ENCODE data around the gene ROGDI. TPM values are rescaled to one million over a fixed set of nuclear protein-coding genes. Genes with fewer than 3 reads are reported as not detected.

ROGDI gene
- total and polyA plus RNA-seq, 12 donors = 32.4 to 194 (median 81.7) TPM

DNA sequence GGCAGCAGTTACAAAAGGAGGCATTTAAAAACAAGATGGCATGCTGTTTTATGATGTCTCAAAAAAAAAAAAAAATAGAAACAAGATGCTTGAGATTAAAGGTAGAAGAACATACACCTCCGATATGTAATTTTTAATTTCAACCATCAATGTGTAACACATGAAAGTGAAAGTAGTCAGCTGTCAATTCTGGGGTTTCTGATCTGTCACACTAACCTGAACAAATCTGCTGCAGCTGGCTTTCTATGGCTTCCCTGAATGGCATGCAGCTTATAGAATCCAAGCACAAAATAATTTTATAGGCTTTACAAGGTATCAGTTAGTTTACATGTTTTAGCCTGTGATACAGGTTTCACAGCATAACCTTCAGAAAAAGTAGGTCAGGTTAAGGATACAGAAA, 31.2 kb upstream of the ROGDI start:
- Histone ChIP-seq H3K27me3 (no peaks in the 10 kb centered on the region), H3K27ac (no peak overlapping the region), H3K9me3 (replicated peaks in 1 of 3) (no peaks in the 10 kb centered on the region), H3K4me3 (no peak overlapping the region), H3K36me3 (replicated peaks in 1 of 2) (peaks cover 0 to 49% of the 10 kb centered on the region in 2 donors), H3K4me1 (replicated peaks in 1 of 2) (peaks cover 0 to 9% of the 10 kb centered on the region in 2 donors)
- no peak for DNase-seq
- WGBS, 4 donors = 86 to 93% (median 90%) methylated on average over 1 of the region's 1 CpG
- TF ChIP-seq, protein P1, sequence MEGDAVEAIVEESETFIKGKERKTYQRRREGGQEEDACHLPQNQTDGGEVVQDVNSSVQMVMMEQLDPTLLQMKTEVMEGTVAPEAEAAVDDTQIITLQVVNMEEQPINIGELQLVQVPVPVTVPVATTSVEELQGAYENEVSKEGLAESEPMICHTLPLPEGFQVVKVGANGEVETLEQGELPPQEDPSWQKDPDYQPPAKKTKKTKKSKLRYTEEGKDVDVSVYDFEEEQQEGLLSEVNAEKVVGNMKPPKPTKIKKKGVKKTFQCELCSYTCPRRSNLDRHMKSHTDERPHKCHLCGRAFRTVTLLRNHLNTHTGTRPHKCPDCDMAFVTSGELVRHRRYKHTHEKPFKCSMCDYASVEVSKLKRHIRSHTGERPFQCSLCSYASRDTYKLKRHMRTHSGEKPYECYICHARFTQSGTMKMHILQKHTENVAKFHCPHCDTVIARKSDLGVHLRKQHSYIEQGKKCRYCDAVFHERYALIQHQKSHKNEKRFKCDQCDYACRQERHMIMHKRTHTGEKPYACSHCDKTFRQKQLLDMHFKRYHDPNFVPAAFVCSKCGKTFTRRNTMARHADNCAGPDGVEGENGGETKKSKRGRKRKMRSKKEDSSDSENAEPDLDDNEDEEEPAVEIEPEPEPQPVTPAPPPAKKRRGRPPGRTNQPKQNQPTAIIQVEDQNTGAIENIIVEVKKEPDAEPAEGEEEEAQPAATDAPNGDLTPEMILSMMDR (IDR thresholded peaks at IDR 0.05) = no peak
- intact Hi-C loops (cut with DNase I) = no loop called here

DNA sequence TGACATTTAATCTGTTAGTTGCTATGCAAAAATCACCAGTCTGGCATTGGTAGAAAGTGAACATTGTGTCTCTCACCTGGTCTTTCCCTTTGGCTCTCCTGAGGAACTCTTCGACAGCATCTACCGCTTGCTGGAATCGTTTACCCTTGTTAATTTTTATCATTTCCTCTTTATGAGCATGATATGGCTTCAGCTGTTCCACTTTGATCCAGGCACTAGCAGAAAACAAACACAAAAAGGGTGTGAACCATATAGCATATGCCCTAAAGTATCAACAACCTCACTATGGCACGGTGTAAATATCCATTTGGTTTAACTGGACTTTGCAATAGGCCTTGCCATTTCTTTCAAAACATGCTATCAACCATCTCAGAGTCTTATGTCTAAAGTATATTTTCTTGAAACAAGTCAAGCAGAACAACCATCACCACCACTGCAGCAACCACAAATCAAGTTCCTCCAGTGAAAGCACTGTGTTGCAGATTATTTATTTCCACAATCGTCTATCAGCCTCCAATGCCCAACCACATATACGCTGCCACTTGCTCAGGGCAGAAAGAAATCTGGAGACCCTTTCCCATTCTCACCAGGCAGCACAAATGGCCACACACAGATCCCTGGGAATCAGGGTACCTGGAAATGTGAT, 30.4 kb upstream of the ROGDI start:
- Histone ChIP-seq H3K27me3 (no peaks in the 10 kb centered on the region), H3K4me1 (replicated peaks in 1 of 2) (peaks cover 0 to 9% of the 10 kb centered on the region in 2 donors), H3K4me3 (no peak overlapping the region), H3K27ac (no peak overlapping the region), H3K36me3 (replicated peaks in 1 of 2) (peaks cover 0 to 50% of the 10 kb centered on the region in 2 donors), H3K9me3 (replicated peaks in 1 of 3) (no peaks in the 10 kb centered on the region)
- TF ChIP-seq POLR2A (IDR thresholded peaks at IDR 0.05) = no peak
- TF ChIP-seq, protein P1 (IDR thresholded peaks at IDR 0.05) = no peak
- no peak for DNase-seq
- whole genome bisulfite sequencing, 4 donors = 87 to 89% (median 88%) methylated on average over 6 of the region's 6 CpGs
- intact Hi-C loops (cut with DNase I) = no loop called here

DNA sequence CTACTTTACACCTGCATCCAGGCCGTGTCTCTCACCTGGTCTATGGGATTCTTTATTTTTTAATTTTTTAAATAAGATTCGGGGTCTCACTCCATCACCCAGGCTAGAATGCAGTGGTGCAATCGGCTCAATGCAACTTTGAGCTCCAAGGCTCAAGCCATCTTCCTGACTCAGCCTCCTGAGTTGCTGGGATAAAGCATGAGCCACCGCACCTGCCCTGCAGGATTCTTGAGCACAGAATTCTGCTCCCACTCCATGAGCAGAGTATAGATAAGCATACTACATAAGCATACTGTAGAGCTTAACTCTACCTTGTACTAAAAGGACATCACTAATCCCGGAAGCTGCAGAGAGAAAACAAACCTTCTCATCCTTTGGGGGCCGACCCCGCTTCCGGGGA, 29.2 kb upstream of the ROGDI start:
- intact Hi-C loops (cut with DNase I) = no loop called here
- H3K27ac ChIP-seq = no peak overlapping the region
- no peak overlapping the region for H3K4me3 ChIP-seq
- DNase-seq = no peak
- H3K9me3 ChIP-seq (replicated peaks in 1 of 3) = no peaks in the 10 kb centered on the region
- H3K36me3 ChIP-seq (replicated peaks in 1 of 2) = peaks cover 0 to 62% of the 10 kb centered on the region in 2 donors
- peaks cover 8 to 19% of the 10 kb centered on the region in 2 donors for H3K4me1 ChIP-seq (replicated peaks in 1 of 2)
- no peaks in the 10 kb centered on the region for H3K27me3 ChIP-seq
- TF ChIP-seq, protein P1 (IDR thresholded peaks at IDR 0.05) = no peak
- TF ChIP-seq POLR2A (IDR thresholded peaks at IDR 0.05) = no peak
- 93 to 96% (median 95%) methylated on average over 8 of the region's 8 CpGs for WGBS, 4 donors

DNA sequence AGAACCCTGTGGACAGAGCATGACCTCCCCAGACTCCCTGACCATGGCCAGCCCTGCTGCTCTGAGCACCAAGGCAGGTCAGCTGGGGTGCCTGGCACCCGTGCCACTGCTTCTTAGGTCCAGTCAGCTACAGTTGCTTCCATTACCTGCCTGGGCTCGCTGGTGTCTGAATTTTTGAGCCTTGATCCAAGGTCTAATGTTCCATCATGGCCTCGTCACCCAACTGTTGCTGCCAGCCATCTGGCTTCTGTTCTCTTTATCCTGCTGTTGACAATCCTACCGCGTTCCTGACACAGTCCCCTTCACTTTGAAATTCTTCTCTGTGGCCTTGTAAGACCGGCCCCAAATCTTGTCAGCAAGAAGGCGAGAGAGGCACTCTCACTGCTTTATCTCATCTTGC, 28.0 kb upstream of the ROGDI start:
- peaks cover 8 to 16% of the 10 kb centered on the region in 2 donors for H3K4me1 ChIP-seq (replicated peaks in 1 of 2)
- WGBS, 4 donors = 68 to 88% (median 72%) methylated on average over 7 of the region's 7 CpGs

More for the DNA sequence above, 28.0 kb upstream of the ROGDI start:
- Histone ChIP-seq H3K9me3 (replicated peaks in 1 of 3) (no peaks in the 10 kb centered on the region), H3K27me3 (no peaks in the 10 kb centered on the region), H3K4me3 (no peak overlapping the region), H3K27ac (no peak overlapping the region), H3K36me3 (replicated peaks in 1 of 2) (peaks cover 0 to 72% of the 10 kb centered on the region in 2 donors)
- intact Hi-C loops (cut with DNase I) = no loop called here
- DNase-seq = no peak
- TF ChIP-seq, protein P1 (IDR thresholded peaks at IDR 0.05) = no peak
- no peak for TF ChIP-seq POLR2A (IDR thresholded peaks at IDR 0.05)

All from adrenal gland (tissue), 12 donors.